ENCODE results near the gene TKTL1.
"Not testable (repeated sequence)": the region's sequence is repeated elsewhere in the genome, so short reads cannot be mapped to it uniquely, and the experiment has no call there.

The TKTL1 gene

GRCh38 chrX:154309041-154309775 lies 13.6 kb downstream of the TKTL1 start:
- no peak for DNase-seq (ENCODE audit: low spot score)

- DNase-seq (ENCODE audit: low spot score): no peak
These were observed 15.3 kb downstream of the TKTL1 start for GRCh38 chrX:154310616-154311536.

DNA sequence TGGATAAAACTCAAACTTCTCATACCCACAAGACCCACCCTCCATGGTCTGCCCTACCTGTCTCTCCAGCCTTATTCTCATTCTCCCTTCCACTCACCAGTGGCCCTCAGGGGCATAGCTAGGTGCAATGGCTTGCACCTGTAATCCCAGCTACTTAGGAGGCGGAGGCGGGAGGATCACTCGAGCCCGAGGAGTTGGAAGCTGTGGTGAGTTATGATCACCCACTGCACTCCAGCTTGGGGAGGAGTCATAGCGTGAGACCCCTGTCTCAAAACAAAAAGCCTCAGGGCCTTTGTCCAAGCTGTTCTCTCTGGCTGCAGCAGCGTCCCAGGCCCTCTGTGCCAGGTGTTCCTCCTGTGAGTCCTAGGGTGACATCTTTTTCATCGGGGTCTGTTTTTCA lies 16.5 kb downstream of the TKTL1 start:
- DNase-seq (ENCODE audit: low spot score): no peak

DNA sequence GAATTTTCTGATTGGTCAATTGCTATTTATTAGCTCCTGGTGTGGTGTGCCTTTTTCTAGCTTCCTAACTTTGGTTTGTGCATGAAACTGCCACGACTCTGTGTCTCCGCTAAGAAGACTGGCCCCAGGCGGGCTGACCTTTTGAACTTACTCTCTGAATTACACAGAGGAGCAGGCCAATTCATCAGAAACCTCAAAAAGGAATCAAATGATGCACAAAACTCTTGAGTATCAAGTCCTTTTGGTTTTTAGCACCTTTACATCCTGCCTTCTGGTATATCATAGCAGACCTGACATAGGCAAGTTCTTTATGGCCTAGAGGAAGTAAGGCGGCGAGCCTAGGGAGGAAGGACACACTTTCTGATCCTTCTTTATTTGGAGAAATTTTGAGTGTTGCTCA lies 17.6 kb downstream of the TKTL1 start:
- DNase-seq (ENCODE audit: low spot score): no peak

DNA sequence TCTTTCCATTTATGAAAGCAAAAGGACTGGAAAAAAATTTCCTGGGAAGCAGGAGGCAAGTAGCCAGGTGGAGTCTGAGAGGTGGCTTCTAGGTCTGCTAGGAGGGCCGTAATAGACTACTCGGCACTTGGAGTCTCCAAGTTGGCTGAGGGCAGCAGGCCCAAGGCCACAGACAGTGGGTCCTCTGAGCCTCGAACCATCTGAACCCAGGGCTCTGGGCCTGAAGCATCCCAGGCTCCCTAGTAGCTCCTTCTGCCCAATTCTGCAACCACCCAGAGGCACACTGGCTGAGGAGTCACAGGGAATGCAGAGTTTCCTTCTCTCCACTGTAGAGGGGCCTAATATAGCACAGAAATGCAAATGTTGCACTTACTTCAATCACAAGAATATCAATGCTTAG lies 19.8 kb downstream of the TKTL1 start:
- no peak for DNase-seq (ENCODE audit: low spot score)

DNA sequence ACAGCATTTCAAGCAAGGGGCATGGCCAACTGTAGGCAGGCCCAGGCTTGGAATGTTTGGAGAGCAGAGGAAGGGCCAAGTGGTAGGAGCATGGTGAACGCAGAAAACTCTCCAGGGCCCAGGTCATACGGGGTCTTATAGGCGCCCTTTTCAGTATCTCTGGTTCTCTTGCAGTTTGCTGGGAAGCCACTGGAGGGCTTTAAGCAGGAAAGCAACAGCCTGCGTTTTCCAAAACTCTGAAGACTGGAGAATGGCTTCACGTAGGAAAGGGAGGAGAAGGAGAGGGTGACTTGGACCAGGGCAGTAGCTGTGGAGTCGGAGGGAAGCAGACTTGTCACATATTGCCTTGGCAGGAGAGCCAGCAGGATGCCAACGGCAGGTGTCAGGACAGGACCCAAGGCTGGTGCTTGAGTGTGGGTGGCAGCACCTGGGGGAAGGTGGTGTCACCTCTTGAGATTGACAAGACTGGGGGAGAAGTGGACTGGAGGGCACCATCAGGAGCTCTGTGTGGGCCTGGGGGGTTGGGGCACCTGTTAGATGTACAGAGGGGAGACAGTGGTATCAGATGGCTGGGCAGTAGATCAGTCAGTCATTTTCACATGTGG lies 21.9 kb downstream of the TKTL1 start:
- no peak for DNase-seq (ENCODE audit: low spot score)

GRCh38 chrX:154320406-154320805 lies 24.8 kb downstream of the TKTL1 start:
- no peak for DNase-seq (ENCODE audit: low spot score)

- DNase-seq (ENCODE audit: low spot score): no peak
These were observed 25.6 kb downstream of the TKTL1 start for GRCh38 chrX:154321152-154321551.

- DNase-seq (ENCODE audit: low spot score): no peak
These were observed 26.0 kb downstream of the TKTL1 start for GRCh38 chrX:154321594-154321993.

- no peak for DNase-seq (ENCODE audit: low spot score)
These were observed 27.3 kb downstream of the TKTL1 start for GRCh38 chrX:154322890-154323289.

DNA sequence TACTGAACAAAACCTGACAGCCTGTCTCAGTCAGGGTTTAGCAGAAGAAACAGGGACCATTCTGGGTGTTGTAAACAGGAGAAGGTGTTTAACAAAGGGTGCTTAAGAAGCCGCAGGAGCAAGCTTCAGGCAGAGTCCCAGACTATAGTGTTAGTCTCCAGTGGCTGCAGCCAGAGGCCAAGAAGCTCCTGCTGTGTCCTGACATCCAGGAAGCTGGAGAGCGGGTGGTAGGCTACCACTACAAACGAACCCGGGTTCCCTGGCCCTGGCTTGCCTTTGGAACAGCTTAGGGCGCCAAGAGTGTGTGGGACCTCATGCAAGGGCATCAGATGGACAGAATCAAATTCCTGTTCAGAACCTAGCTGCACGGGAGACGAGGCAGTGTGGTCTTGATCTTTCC lies 27.9 kb downstream of the TKTL1 start:
- no peak for DNase-seq (ENCODE audit: low spot score)

- no peak for DNase-seq (ENCODE audit: low spot score)
These were observed 29.9 kb downstream of the TKTL1 start for GRCh38 chrX:154325541-154325940.

- DNase-seq (ENCODE audit: low spot score): no peak
These were observed 31.6 kb downstream of the TKTL1 start for GRCh38 chrX:154327038-154327820.

DNA sequence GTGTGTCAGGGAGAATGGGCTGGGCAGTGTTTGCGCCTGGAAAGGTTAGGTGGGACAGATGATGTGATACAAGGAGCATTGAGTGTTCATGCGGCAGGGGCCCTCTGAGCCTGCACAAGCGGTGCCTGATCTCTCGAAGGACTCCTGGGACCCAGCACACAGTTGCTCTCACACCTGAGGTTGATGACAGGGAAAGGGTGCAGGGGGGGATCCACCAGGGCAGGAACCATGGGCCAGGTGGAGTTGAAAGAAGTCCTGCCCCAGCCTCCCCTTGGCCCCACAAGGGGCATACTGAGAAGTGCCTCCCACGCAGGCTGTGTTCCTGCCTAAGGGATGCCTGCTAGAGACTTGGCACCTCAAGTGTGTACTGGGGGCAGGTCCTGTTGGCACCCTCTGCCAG lies 33.1 kb downstream of the TKTL1 start:
- DNase-seq (ENCODE audit: low spot score): no peak

DNA sequence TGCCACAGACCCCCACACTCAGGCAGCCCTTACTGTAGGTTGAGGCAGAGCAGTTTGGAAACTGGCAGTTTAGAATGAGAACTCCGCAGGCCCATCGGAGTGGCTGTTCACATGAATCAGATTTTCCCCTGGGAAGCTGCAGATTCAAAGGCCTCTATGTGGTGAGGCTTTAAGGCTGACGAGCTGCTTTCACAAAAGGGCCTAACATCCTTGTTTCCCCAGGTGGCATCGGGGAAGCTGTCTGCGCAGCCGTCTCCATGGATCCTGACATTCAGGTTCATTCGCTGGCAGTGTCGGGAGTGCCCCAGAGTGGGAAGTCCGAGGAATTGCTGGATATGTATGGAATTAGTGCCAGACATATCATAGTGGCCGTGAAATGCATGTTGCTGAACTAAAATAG lies 33.7 kb downstream of the TKTL1 start:
- DNase-seq (ENCODE audit: low spot score): no peak

DNA sequence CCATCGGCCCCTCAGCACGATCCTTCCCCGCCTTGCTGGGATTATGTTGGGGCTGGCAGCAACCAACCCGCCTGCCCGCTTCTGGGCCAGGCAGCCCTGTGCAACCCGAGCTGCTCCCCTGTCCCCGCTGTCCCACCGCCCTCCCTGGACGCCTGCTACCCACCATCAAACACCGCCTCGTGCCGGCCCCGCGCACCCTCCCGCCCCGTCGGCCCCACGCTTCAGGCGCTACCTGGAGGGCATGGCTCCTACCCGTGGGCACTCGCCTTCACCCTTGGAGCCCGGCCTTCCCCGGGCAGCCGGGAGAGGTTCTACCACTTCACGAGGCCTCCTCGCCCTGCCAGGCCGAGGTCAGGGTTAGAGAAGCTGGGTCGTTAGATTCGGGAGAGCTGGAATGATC lies 37.0 kb downstream of the TKTL1 start:
- DNase-seq (ENCODE audit: low spot score): no peak

GRCh38 chrX:154333116-154333515 lies 37.5 kb downstream of the TKTL1 start:
- no peak for DNase-seq (ENCODE audit: low spot score)

DNA sequence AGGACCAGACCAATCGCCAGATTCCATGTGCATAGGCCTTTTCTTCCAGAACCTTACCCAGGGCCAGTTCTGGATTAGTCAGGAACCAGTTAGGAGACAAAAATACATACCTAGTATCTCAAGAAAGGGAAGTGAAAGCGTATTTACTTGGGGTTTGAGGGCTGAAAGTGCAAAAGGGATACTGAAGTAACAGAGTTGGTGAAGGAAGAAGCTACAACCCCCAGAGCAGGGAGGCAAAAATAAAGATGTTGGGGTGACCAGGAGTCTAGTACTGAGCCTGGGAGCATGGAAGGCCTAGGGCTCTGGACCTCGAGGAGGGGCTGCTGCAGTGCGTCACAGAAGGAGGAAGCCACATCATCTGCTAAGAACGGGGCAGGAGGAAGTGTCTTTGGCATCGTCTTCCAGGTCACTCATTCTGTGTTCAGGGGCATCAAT lies 38.3 kb downstream of the TKTL1 start:
- DNase-seq (ENCODE audit: low spot score): peak; percentile 26

DNA sequence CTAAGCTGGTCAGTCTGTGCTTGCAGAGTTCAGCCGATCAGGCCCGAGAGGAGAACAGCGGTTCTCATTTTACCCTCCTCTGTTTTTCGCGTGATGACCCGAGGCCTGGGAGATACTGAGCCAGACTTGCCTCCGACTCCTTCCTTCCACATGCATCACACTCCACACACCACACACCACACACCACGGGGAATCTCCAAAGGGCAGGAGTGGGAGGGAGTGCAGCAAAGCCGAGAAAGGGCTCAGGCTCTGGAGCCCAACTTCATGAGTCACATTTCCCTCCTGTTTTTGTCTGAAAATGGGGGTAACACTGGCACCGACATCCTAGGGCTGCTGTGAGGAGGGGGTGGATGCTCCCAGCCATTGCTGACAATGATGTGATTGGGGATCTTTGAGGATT lies 38.9 kb downstream of the TKTL1 start:
- no peak for DNase-seq (ENCODE audit: low spot score)

DNA sequence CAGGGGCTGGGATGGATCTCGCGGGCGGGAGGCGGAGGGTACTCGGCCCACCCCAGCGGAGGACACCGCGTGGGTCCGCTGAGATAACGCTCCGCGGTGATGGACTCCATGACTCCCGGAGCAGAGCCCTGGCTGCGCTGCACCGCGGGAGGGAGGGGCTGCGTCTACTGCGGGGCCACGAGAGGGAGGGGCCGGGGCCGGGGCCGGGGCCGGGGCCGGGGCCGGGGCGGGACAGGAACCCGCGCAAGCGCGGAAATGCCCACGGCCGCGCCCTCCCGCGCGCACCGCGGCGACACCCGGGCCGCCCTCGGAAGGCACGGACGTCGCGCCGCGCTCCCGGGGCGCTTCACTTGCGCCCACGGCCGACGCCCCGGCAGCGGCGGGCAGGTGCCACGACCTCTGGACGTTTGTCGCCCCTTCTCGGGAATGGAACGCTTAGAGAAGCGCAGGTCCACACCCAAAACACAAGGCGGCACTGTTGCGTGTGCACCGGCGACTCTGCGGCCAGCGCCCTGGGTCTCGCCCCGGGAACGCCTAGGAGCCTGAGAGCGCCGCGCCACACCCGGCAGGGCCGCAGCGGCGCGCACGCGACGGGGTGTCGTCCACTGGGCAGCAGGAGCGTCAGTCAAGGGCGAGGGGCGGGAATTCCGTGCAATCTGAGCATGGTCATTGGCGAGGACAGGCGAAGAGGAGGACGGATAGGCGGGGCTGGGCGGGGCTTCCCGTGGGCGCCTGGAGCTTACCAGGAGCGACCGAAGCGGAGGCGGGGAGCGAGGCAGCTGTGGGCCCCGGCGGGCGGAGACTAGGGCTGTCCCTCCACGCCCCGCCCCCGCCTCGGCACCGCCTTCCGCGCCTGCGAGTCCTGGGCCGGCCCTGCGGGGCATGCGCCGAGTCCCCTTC lies 46.1 kb downstream of the TKTL1 start:
- DNase-seq (ENCODE audit: low spot score): not testable (repeated sequence)

GRCh38 chrX:154343063-154343462 lies 47.5 kb downstream of the TKTL1 start:
- not testable (repeated sequence) for DNase-seq (ENCODE audit: low spot score)
